Naive thymus-derived CD4-positive, alpha-beta T cell (primary cell): Measurements from ENCODE around the gene NOP9. TPM values are rescaled to one million over a fixed set of nuclear protein-coding genes. Genes with fewer than 3 reads are reported as not detected.

ENCODE experiments used
- ATAC-seq: fragments of 150-1000 bp; cut with Tn5 transposase; 2 replicates; pipeline ENCODE4 v1.10.0; 2021; ENCODE audit warnings: mild to moderate bottlenecking, moderate library complexity
- CTCF ChIA-PET: fragments of 350-600 bp; sonication (Branson Sonifier 250); formaldehyde crosslinking; loops from one replicate; lab custom pipeline; 2021; ENCODE audit warnings: antibody characterized with exemption; lab: Charles Lee
- POLR2A ChIA-PET: fragments of 350-600 bp; sonication (Branson Sonifier 250); formaldehyde crosslinking; loops from one replicate; lab custom pipeline; 2021; ENCODE audit warnings: antibody characterized with exemption, inconsistent platforms; lab: Charles Lee
- DNase-seq, 9 donors: peaks; one replicate each; pipeline versions ENCODE4 v3.0.0 to v3.0.0-alpha.2; 2020 to 2022; ENCODE audit warnings: mixed read lengths in 1 of 9
- H3K27ac ChIP-seq: one replicate; pipeline ENCODE4 v1.7.0; 2013; ENCODE audit warnings: mild to moderate bottlenecking, low read depth, low read length, moderate library complexity
- H3K27me3 ChIP-seq, 2 donors: one replicate each; pipeline ENCODE4 v1.7.0; 2013; ENCODE audit warnings: low read length in 2 of 2, mild to moderate bottlenecking in 2 of 2, moderate library complexity in 2 of 2; ENCODE audit not compliant: control insufficient read depth in 2 of 2, insufficient read depth in 2 of 2
- H3K36me3 ChIP-seq, 3 experiments: 1 replicate in 2 of 3; 2 replicates in 1 of 3; pipeline ENCODE4 v1.7.0; 2013; ENCODE audit warnings: low read length in 3 of 3, mild to moderate bottlenecking in 3 of 3, moderate library complexity in 1 of 3; ENCODE audit not compliant: insufficient read depth in 3 of 3, control insufficient read depth in 2 of 3
- H3K4me1 ChIP-seq, 2 donors: one replicate each; pipeline ENCODE4 v1.7.0; 2013; ENCODE audit warnings: low read length in 2 of 2, mild to moderate bottlenecking in 2 of 2, moderate library complexity in 1 of 2; ENCODE audit not compliant: control insufficient read depth in 2 of 2, insufficient read depth in 2 of 2
- H3K4me3 ChIP-seq: 2 replicates; pipeline ENCODE4 v1.7.0; 2013; ENCODE audit warnings: mild to moderate bottlenecking, low read length
- H3K9me3 ChIP-seq, 3 experiments: 1 replicate in 2 of 3; 2 replicates in 1 of 3; pipeline ENCODE4 v1.7.0; 2013; ENCODE audit warnings: low read length in 3 of 3; ENCODE audit not compliant: control insufficient read depth in 2 of 3
- H3K27ac Mint-ChIP-seq, 9 donors: one replicate each; pipeline ENCODE4 v1.8.0; 2020 to 2022; ENCODE audit warnings: mixed read lengths in 9 of 9, mild to moderate bottlenecking in 8 of 9, moderate library complexity in 5 of 9, inconsistent platforms in 2 of 9
- H3K27me3 Mint-ChIP-seq, 5 donors: one replicate each; pipeline ENCODE4 v1.8.0; 2021 to 2022; ENCODE audit warnings: mixed read lengths in 5 of 5, mild to moderate bottlenecking in 1 of 5
- H3K36me3 Mint-ChIP-seq, 5 donors: one replicate each; pipeline ENCODE4 v1.8.0; 2020 to 2022; ENCODE audit warnings: mixed read lengths in 5 of 5, mild to moderate bottlenecking in 3 of 5, inconsistent platforms in 1 of 5
- H3K4me1 Mint-ChIP-seq, 7 donors: one replicate each; pipeline ENCODE4 v1.8.0; 2020 to 2022; ENCODE audit warnings: mixed read lengths in 7 of 7, mild to moderate bottlenecking in 3 of 7, inconsistent platforms in 1 of 7
- H3K4me3 Mint-ChIP-seq, 10 donors: one replicate each; pipeline ENCODE4 v1.8.0; 2020 to 2022; ENCODE audit warnings: mild to moderate bottlenecking in 10 of 10, mixed read lengths in 10 of 10, moderate library complexity in 6 of 10, inconsistent platforms in 2 of 10
- H3K9me3 Mint-ChIP-seq, 11 donors: one replicate each; pipeline ENCODE4 v1.8.0; 2020 to 2022; ENCODE audit warnings: mixed read lengths in 11 of 11, mild to moderate bottlenecking in 4 of 11, inconsistent platforms in 1 of 11, moderate library complexity in 1 of 11
- intact Hi-C, 2 donors: fragments of 100-400 bp; cut with micrococcal nuclease; formaldehyde crosslinking; loops; one replicate each; pipeline ENCODE4 v1.15.1; 2023
- polyA plus RNA-seq, 2 donors: library from polyadenylated mRNA; unstranded; fragments of 300-500 nt; fragmentation: Illumina TruSeq; gene quantifications; one replicate each; pipeline ENCODE4 v1.2.3, GENCODE V29; 2021
- total RNA-seq, 6 experiments: library from RNA in 5 of 6; stranded (reverse) in 5 of 6; gene quantifications; 1 replicate in 5 of 6; 2 replicates in 1 of 6; pipeline ENCODE4 v1.2.3 and lab custom pipeline; 2021 to 2026

Gene NOP9
- total and polyA plus RNA-seq, 7 experiments from 2014 or later: 1.7 to 39.5 (median 23.9) TPM

DNA sequence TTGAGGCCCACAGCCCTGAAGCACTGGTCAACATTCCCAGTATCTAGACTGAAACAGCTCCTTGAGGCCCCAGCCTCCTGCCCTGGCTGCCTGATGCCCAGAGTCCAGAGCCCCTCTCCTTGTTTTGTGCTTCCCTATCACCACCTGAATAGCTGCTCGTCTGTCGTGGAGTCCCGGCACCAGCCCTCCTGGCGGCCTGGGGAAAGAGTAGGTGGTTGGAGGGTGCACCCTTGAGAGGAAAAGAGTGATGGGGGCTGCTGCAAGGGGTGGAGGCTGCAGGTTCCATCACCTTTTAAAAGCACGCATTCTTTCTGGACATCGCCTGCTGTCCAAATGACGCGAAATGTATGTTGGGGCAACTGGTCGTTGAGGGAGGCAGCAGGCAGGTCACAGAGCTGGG is 31.4 kb upstream of the NOP9 start:
- ChIA-PET POLR2A (interaction anchor here (1.3 to 4.8 kb wide), 2 partner anchors 25 to 55 kb away, joined by 3 to 87 read pairs; partner anchors contain the start of genes CHMP4A and TINF2), CTCF (interaction anchor here (0.6 to 1.2 kb wide), 3 partner anchors 25 to 29 kb away, joined by 3 to 4 read pairs (median 4); partner anchors contain the start of gene TINF2)
- H3K9me3 ChIP-seq: no peaks in the 10 kb centered on the region
- no peak for ATAC-seq
- H3K4me1 Mint-ChIP-seq: peaks cover 12 to 34% (median 27%) of the 10 kb centered on the region in 7 donors
- H3K36me3 ChIP-seq: peaks cover 0 to 63% (median 0%) of the 10 kb centered on the region in 3 experiments
- intact Hi-C loops: no loop called here
- no peak overlapping the region for H3K27ac Mint-ChIP-seq
- peaks cover 12 to 17% of the 10 kb centered on the region in 2 donors for H3K4me1 ChIP-seq
- no peaks in the 10 kb centered on the region for H3K9me3 Mint-ChIP-seq
- no peak for DNase-seq
- H3K36me3 Mint-ChIP-seq: peaks cover 6 to 26% (median 15%) of the 10 kb centered on the region in 5 donors
- H3K27me3 Mint-ChIP-seq: no peaks in the 10 kb centered on the region
- H3K27me3 ChIP-seq: no peaks in the 10 kb centered on the region
- no peak overlapping the region for H3K4me3 ChIP-seq
- H3K27ac ChIP-seq: no peak overlapping the region
- H3K4me3 Mint-ChIP-seq: no peak overlapping the region

DNA sequence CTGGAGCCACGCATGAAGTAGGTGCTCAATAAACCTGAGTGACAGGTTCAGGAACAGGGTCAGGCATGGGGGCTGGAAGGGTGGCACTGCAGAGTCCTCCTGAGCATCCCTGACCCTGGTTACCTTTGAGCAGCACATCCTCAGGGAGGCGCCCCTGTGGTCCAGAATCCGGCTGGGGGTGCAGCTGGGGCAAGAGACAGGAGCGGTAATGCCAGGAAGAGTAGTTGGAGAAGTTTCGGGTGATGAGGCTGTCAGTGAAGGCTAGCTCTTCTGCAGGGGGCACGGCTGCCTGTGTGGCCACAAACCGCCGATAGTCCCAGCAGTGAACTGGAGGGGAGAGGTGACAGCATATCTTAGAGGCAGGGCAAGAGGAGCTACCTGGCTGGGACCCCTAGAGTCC is 30.3 kb upstream of the NOP9 start:
- ChIA-PET CTCF (interaction anchor here (1.2 to 4.0 kb wide), 3 partner anchors 26 to 64 kb away, joined by 4 to 24 read pairs (median 9); partner anchors contain the start of gene TINF2), POLR2A (interaction anchor here (1.2 to 4.8 kb wide), 5 partner anchors 27 to 56 kb away, joined by 3 to 87 read pairs (median 37); partner anchors contain the start of genes CHMP4A, DHRS1, LTB4R and LTB4R2)
- H3K27me3 ChIP-seq: no peaks in the 10 kb centered on the region
- intact Hi-C loops: no loop called here
- H3K4me3 ChIP-seq: no peak overlapping the region
- H3K36me3 ChIP-seq: peaks cover 0 to 53% (median 0%) of the 10 kb centered on the region in 3 experiments
- Mint-ChIP-seq H3K36me3 (peaks cover 6 to 26% (median 15%) of the 10 kb centered on the region in 5 donors), H3K9me3 (no peaks in the 10 kb centered on the region), H3K27me3 (no peaks in the 10 kb centered on the region), H3K4me1 (peaks cover 23 to 46% (median 38%) of the 10 kb centered on the region in 7 donors), H3K27ac (peak overlapping the region in 2 of 9 donors; percentile 21 to 46), H3K4me3 (peak overlapping the region in 4 of 10 donors; percentile 25 to 93 (median 35))
- ATAC-seq (no peak), DNase-seq (no peak)
- H3K9me3 ChIP-seq: no peaks in the 10 kb centered on the region
- peaks cover 17 to 21% of the 10 kb centered on the region in 2 donors for H3K4me1 ChIP-seq
- H3K27ac ChIP-seq: no peak overlapping the region

DNA sequence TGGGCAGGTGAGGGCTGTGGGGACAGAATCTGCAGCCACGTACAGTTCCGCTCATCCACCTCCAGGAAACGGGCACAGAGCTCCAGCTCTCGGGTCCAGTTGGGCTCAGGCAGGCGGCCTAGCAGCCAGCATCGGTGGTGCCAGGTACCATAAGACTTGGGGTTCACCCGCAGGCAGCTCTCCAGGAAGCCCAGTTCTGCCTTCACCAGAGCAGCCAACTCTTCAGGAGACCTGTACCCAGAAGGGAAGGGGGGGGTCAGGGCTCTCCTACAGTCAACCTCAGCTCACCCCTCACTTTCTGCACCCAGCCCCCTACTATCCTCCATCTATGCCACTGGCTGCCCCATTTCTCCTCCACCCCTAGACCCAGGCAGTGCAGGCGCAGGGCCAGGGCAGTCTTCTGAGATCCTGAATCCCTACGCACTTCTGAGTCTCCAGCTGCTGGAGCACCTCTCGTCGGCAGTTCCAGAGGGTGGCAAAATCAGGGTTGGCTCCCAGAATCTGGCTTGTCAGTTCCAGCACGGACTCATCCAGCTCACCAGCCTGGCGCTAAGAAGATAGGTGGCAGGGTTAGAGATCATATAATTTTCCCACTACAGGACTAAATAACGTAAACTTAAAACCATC is 29.6 kb upstream of the NOP9 start:
- Mint-ChIP-seq H3K4me3 (peak overlapping the region; percentile 79 to 95 (median 92)), H3K36me3 (peaks cover 6 to 23% (median 15%) of the 10 kb centered on the region in 5 donors), H3K9me3 (no peaks in the 10 kb centered on the region), H3K27me3 (no peaks in the 10 kb centered on the region), H3K27ac (peak overlapping the region in 8 of 9 donors; percentile 77 to 100 (median 96)), H3K4me1 (peaks cover 25 to 47% (median 40%) of the 10 kb centered on the region in 7 donors)
- POLR2A ChIA-PET: interaction anchor here (0.6 to 4.8 kb wide), 14 partner anchors 9 to 160 kb away, joined by 3 to 87 read pairs (median 6); partner anchors contain the start of genes CHMP4A, DHRS1, EMC9 and KHNYN
- H3K27ac ChIP-seq: peak overlapping the region; percentile 98
- H3K36me3 ChIP-seq: peaks cover 0 to 47% (median 0%) of the 10 kb centered on the region in 3 experiments
- H3K9me3 ChIP-seq: no peaks in the 10 kb centered on the region
- H3K27me3 ChIP-seq: no peaks in the 10 kb centered on the region
- intact Hi-C loops: loop anchor here (2.0 to 5.0 kb wide), 3 partner anchors 42 to 703 kb away; partner anchors contain the start of genes AP1G2 (in 1 of the 2), LTB4R (in 1 of the 2) and LTB4R2 (in 1 of the 2)
- no peak for DNase-seq
- H3K4me3 ChIP-seq: no peak overlapping the region
- CTCF ChIA-PET: interaction anchor here (1.1 to 4.0 kb wide), 5 partner anchors 27 to 63 kb away, joined by 3 to 24 read pairs (median 9); partner anchors contain the start of gene TINF2
- no peak for ATAC-seq
- peaks cover 17 to 23% of the 10 kb centered on the region in 2 donors for H3K4me1 ChIP-seq

DNA sequence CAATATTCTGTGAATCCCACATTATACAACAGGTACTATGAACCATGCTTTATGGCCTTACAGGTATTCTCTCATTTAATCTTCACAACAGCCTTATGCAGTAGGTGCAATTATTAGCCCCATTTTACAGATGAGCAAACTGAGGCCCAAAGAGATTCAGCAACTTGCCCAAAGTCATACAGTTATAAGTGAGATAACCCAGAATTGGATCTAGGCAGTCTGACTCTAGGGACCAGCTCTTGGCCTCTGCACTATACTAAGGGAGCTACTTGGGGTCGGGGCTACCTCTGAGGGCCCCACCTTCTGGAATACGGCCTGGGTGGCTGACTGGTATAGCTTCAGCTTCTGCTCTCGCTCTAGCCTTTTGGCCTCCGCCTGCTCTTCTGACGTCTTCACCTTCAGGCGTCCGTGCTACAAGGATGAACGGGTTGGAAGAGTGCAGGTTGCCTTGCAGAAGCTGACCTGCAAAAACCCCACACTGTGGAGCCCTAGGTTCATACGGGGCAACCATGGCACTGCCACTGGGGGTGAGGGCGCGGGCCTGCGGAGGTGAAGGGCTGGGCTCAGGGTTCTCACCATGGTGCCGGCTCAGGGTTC is 29.0 kb upstream of the NOP9 start:
- no peak for ATAC-seq
- H3K4me1 Mint-ChIP-seq: peaks cover 30 to 52% (median 46%) of the 10 kb centered on the region in 7 donors
- peak overlapping the region; percentile 93 to 100 (median 97) for H3K27ac Mint-ChIP-seq

DNA sequence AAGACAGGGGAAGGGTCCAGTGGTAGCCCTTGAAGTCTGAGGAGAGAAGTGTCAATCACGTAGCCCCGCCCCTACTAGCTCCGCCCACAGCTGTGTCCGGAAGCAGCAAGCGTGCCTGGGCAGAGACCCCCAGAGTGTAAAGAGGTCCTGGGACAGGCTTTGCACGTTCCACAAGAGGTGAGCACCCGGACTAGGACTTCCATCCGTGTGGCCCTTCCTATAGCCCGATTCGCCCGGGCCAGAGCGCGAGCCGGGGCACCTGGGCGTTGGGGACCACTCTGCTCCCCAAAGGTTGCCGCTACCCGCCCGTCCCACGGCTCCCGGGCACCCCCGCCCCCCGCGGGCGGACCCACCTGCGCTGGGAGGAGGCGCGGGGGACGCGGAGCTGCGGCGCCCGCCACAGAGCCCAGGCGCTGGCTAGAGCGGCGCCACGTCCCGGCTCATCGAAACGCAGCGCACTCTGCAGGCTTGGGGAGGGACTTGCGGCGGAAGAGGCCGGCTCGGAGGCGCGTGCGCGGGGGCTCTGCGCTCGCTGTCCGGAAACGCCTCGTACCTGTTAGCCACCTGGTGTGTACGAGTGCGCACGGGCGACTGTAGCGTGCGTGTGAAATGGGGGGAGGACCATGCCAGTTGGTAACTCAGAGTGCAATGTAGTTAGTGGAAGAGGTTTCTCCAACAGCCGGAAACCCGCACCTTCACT is 28.4 kb upstream of the NOP9 start, which contains the start of gene RABGGTA:
Gene RABGGTA, minus strand, starts transcription at position 464 of the 700 bp plus-strand sequence. CDS start 482 bp downstream, outside the sequence.
- H3K9me3 ChIP-seq: no peaks in the 10 kb centered on the region
- Mint-ChIP-seq H3K27me3 (no peaks in the 10 kb centered on the region), H3K9me3 (no peaks in the 10 kb centered on the region), H3K36me3 (peaks cover 6 to 19% (median 12%) of the 10 kb centered on the region in 5 donors), H3K27ac (peak within 1 kb of the TSS; percentile 93 to 100 (median 98)), H3K4me1 (peaks cover 30 to 52% (median 46%) of the 10 kb centered on the region in 7 donors), H3K4me3 (peak within 1 kb of the TSS; percentile 79 to 95 (median 92))
- peaks cover 17 to 23% of the 10 kb centered on the region in 2 donors for H3K4me1 ChIP-seq
- DNase-seq: peak; percentile 87 to 97 (median 96)
- H3K27me3 ChIP-seq: no peaks in the 10 kb centered on the region
- intact Hi-C loops: loop anchor here (1.0 to 5.0 kb wide), 21 partner anchors 8 to 950 kb away; partner anchors contain the start of genes DHRS1 (in 2 of the 2), GMPR2 (in 2 of the 2), IPO4 (in 2 of the 2) and LTB4R2 (in 2 of the 2)
- POLR2A ChIA-PET: interaction anchor here (0.6 to 4.8 kb wide), 27 partner anchors 8 to 166 kb away, joined by 3 to 87 read pairs (median 5); partner anchors contain the start of genes CHMP4A, CIDEB, DHRS1 and EMC9
- peak; percentile 91 for ATAC-seq
- peak within 1 kb of the TSS; percentile 98 for H3K27ac ChIP-seq
- H3K4me3 ChIP-seq: peak within 1 kb of the TSS; percentile 80
- peaks cover 0 to 35% (median 0%) of the 10 kb centered on the region in 3 experiments for H3K36me3 ChIP-seq
- CTCF ChIA-PET: interaction anchor here (0.6 to 4.0 kb wide), 13 partner anchors 26 to 1342 kb away, joined by 3 to 24 read pairs (median 3); partner anchors contain the start of genes MDP1 and TINF2

More for the DNA sequence above, 29.0 kb upstream of the NOP9 start:
- CTCF ChIA-PET: interaction anchor here (0.6 to 4.0 kb wide), 11 partner anchors 26 to 1341 kb away, joined by 3 to 24 read pairs (median 4); partner anchors contain the start of gene TINF2
- Mint-ChIP-seq H3K4me3 (peak overlapping the region; percentile 79 to 95 (median 92)), H3K36me3 (peaks cover 6 to 21% (median 15%) of the 10 kb centered on the region in 5 donors), H3K27me3 (no peaks in the 10 kb centered on the region), H3K9me3 (no peaks in the 10 kb centered on the region)
- POLR2A ChIA-PET: interaction anchor here (0.6 to 4.8 kb wide), 24 partner anchors 9 to 164 kb away, joined by 3 to 87 read pairs (median 5); partner anchors contain the start of genes CHMP4A, CIDEB, DHRS1 and EMC9
- H3K4me3 ChIP-seq: peak overlapping the region; percentile 80
- no peaks in the 10 kb centered on the region for H3K27me3 ChIP-seq
- peaks cover 17 to 23% of the 10 kb centered on the region in 2 donors for H3K4me1 ChIP-seq
- intact Hi-C loops: loop anchor here (1.0 to 5.0 kb wide), 21 partner anchors 9 to 949 kb away; partner anchors contain the start of genes DHRS1 (in 2 of the 2), GMPR2 (in 2 of the 2), IPO4 (in 2 of the 2) and LTB4R2 (in 2 of the 2)
- peaks cover 0 to 41% (median 0%) of the 10 kb centered on the region in 3 experiments for H3K36me3 ChIP-seq
- H3K9me3 ChIP-seq: no peaks in the 10 kb centered on the region
- H3K27ac ChIP-seq: peak overlapping the region; percentile 98
- no peak for DNase-seq
